Right atrium auricular region (tissue), 2 donors: ENCODE results near the gene HTATIP2. TPM values are rescaled to one million over a fixed set of nuclear protein-coding genes. Genes with fewer than 3 reads are reported as not detected.

Experiments
- DNase-seq: peaks from one replicate; pipeline ENCODE4 v3.0.0-alpha.2; 2019; ENCODE audit warnings: low spot score
- H3K27ac ChIP-seq, 2 donors: fragments of 200-600 bp; sonication (generic); 1 replicate in 1 of 2; 2 replicates in 1 of 2; pipeline ENCODE4 v1.5.1; 2016 to 2019
- H3K27me3 ChIP-seq, 2 donors: fragments of 200-600 bp; sonication (generic); one replicate each; pipeline versions ENCODE4 v1.5.1 to v1.6.0; 2017 to 2019
- H3K36me3 ChIP-seq: fragments of 200-600 bp; sonication (generic); one replicate; pipeline ENCODE4 v1.5.1; 2016
- H3K4me1 ChIP-seq, 2 donors: fragments of 200-600 bp; sonication (generic); one replicate each; pipeline versions ENCODE4 v1.5.1 to v1.6.0; 2017 to 2019
- H3K4me3 ChIP-seq, 2 donors: fragments of 200-600 bp; sonication (generic); 1 replicate in 1 of 2; 2 replicates in 1 of 2; pipeline ENCODE4 v1.5.1; 2017 to 2019; ENCODE audit warnings: mild to moderate bottlenecking in 1 of 2, moderate library complexity in 1 of 2
- H3K9me3 ChIP-seq, 2 donors: fragments of 200-600 bp; sonication (generic); one replicate each; pipeline ENCODE4 v1.5.1; 2019
- CTCF ChIP-seq, 2 donors: fragments of 200-600 bp; sonication (generic); IDR thresholded peaks; one replicate each; pipeline ENCODE4 v1.5.1; 2019; ENCODE audit warnings: antibody characterized with exemption in 2 of 2
- total RNA-seq, 2 donors: library from RNA; depleted of rRNA; stranded (reverse); fragments of >200 nt; gene quantifications; one replicate each; pipeline ENCODE4 v1.1.0, GENCODE V29; 2016

HTATIP2 gene
- total RNA-seq, 2 donors from 2014 or later, result 19.5 to 20.8 TPM

- no peak for TF ChIP-seq CTCF (IDR thresholded peaks at IDR 0.05)
- no peaks in the 10 kb centered on the region for H3K4me1 ChIP-seq
- DNase-seq, result no peak
- H3K27ac ChIP-seq, result no peak overlapping the region
- peaks cover 30% of the 10 kb centered on the region for H3K36me3 ChIP-seq
- H3K9me3 ChIP-seq, result no peaks in the 10 kb centered on the region
- H3K4me3 ChIP-seq, result no peak overlapping the region
- no peaks in the 10 kb centered on the region for H3K27me3 ChIP-seq
Observed at GRCh38 chr11:20407344-20407743, 43.8 kb downstream of the HTATIP2 start.

DNA sequence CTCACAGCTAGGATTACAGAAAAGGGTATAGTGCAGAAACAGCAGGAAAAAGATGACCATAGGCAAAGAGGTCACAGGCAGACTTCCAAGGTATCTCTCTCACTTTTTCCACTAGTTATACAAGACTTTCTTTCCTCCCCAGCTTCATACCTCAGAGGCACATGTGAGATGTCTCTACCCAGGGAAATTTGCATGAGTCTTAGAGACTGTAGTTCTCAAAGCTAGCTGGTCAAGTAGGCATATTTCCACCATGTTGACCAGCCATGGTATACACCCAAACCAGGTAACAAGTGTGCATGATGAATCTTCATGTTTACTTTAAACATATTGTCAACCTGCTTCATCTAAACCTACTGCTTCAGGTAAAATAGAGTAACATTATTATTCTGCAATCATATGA, 51.9 kb downstream of the HTATIP2 start:
- Histone ChIP-seq H3K4me3 (no peak overlapping the region), H3K4me1 (no peaks in the 10 kb centered on the region), H3K27ac (no peak overlapping the region), H3K9me3 (no peaks in the 10 kb centered on the region), H3K27me3 (no peaks in the 10 kb centered on the region), H3K36me3 (peaks cover 29% of the 10 kb centered on the region)
- no peak for DNase-seq
- TF ChIP-seq CTCF (IDR thresholded peaks at IDR 0.05), result no peak

- Histone ChIP-seq H3K9me3 (no peaks in the 10 kb centered on the region), H3K36me3 (peaks cover 38% of the 10 kb centered on the region), H3K27ac (no peak overlapping the region), H3K4me3 (no peak overlapping the region), H3K27me3 (no peaks in the 10 kb centered on the region), H3K4me1 (no peaks in the 10 kb centered on the region)
- no peak for TF ChIP-seq CTCF (IDR thresholded peaks at IDR 0.05)
- no peak for DNase-seq
Observed at GRCh38 chr11:20417771-20418170, 54.3 kb downstream of the HTATIP2 start.

DNA sequence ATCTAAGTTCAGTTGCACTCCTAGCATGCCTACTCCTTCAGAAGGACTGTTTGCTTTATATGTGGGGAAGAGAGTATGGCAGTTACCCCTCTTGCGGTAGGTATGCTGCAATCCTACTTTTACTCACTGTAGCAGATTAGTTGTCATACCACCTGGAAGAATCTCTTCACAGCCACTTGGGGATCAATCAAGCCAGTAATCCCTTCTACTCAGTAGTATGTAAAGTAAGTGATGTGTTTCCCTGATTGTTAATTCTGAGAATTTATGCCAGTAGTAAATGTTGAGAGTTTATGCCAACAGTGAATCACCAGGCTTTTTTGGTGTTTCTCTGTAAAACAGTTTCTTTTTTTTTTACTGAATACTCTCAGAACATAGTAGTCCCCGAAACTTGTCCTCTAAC, 58.4 kb downstream of the HTATIP2 start:
- Histone ChIP-seq H3K9me3 (no peaks in the 10 kb centered on the region), H3K27ac (no peak overlapping the region), H3K36me3 (peaks cover 14% of the 10 kb centered on the region), H3K4me3 (no peak overlapping the region), H3K4me1 (no peaks in the 10 kb centered on the region), H3K27me3 (no peaks in the 10 kb centered on the region)
- no peak for TF ChIP-seq CTCF (IDR thresholded peaks at IDR 0.05)
- no peak for DNase-seq

GRCh38 chr11:20429216-20429615, 65.7 kb downstream of the HTATIP2 start:
- no peaks in the 10 kb centered on the region for H3K27me3 ChIP-seq
- no peaks in the 10 kb centered on the region for H3K4me1 ChIP-seq
- no peak for DNase-seq
- H3K27ac ChIP-seq, result no peak overlapping the region
- no peak for TF ChIP-seq CTCF (IDR thresholded peaks at IDR 0.05)
- no peaks in the 10 kb centered on the region for H3K9me3 ChIP-seq
- H3K36me3 ChIP-seq, result no peaks in the 10 kb centered on the region
- H3K4me3 ChIP-seq, result no peak overlapping the region

Other genes starting within 250 kb of the HTATIP2 start
- gene DBX1, start 203.2 kb upstream of the HTATIP2 start, total RNA-seq, result not detected
- 10 to 100 TPM in 1 of 2 donors, 1 to 10 TPM in 1; 7.9 to 11.9 TPM for gene PRMT3, start 24.0 kb downstream of the HTATIP2 start, total RNA-seq
- gene SLC6A5, start 235.9 kb downstream of the HTATIP2 start, total RNA-seq, result under 1 TPM in 1 of 2 donors, not detected in 1; 0.11 TPM